HepG2 (cell line): Measurements from ENCODE around the gene CAPN10. TPM values are rescaled to one million over a fixed set of nuclear protein-coding genes. Genes with fewer than 3 reads are reported as not detected.

ENCODE experiments used
- ATAC-seq: fragments of 200-7000 bp; cut with Tn5 transposase; 3 replicates; pipeline ENCODE4 v1.9.1; 2020; ENCODE audit warnings: mild to moderate bottlenecking, moderate library complexity
- BruUV-seq: library from RNA; stranded (reverse); fragments of 400-500 nt; replicated peaks from 2 replicates; lab custom pipeline; 2021; lab: Mats Ljungman, UMichigan
- CTCF ChIA-PET: fragments of 300-600 bp; formaldehyde crosslinking; extraction: SDS; loops from one replicate; lab custom pipeline; 2021; ENCODE audit warnings: low total read pairs, inconsistent platforms, low intra/inter-chr PET ratio; lab: Yijun Ruan, JAX
- POLR2A ChIA-PET: fragments of 350-600 bp; sonication (Branson Sonifier 250); formaldehyde crosslinking; loops from one replicate; lab custom pipeline; 2020; ENCODE audit warnings: antibody characterized with exemption, inconsistent platforms; lab: Yijun Ruan, JAX
- DNase-seq: peaks from one replicate; pipeline ENCODE4 v3.0.0-alpha.2; 2015; ENCODE audit warnings: low spot score
- FAIRE-seq: peaks from 3 replicates; lab custom pipeline; 2011; peaks lifted over from hg19 to GRCh38; lab: Jason Lieb, UNC
- H2AFZ ChIP-seq: one replicate; pipeline ENCODE4 v1.6.1; 2011; ENCODE audit warnings: low read length, inconsistent platforms
- H3K27ac ChIP-seq: fragments of 300-600 bp; 3 replicates; pipeline ENCODE4 v1.8.0; 2011; ENCODE audit warnings: mixed run types, mild to moderate bottlenecking, mixed read lengths, low read length, inconsistent platforms; ENCODE audit not compliant: insufficient read depth; ENCODE audit errors: extremely low read length
- H3K27me3 ChIP-seq, 2 experiments: fragments of 200-600 bp in 1 of 2; 2 replicates in 1 of 2; 3 replicates in 1 of 2; pipeline versions ENCODE4 v1.6.0 to v1.8.0; 2011; ENCODE audit warnings: low read length in 2 of 2, mild to moderate bottlenecking in 2 of 2, moderate library complexity in 2 of 2, inconsistent platforms in 1 of 2; ENCODE audit not compliant: insufficient read depth in 2 of 2, control insufficient read depth in 1 of 2
- H3K36me3 ChIP-seq, 2 experiments: fragments of 200-600 bp in 1 of 2; replicated peaks in 1 of 2; 2 replicates in 1 of 2; 3 replicates in 1 of 2; pipeline versions ENCODE4 v1.5.1 to v1.8.0; 2011; ENCODE audit warnings: low read length in 2 of 2, inconsistent platforms in 1 of 2; ENCODE audit not compliant: insufficient read depth in 2 of 2, control insufficient read depth in 1 of 2
- H3K4me1 ChIP-seq: 2 replicates; pipeline ENCODE4 v1.5.1; 2012; ENCODE audit warnings: low read length, inconsistent platforms; ENCODE audit not compliant: insufficient read depth
- H3K4me2 ChIP-seq: 2 replicates; pipeline ENCODE4 v1.6.0; 2011; ENCODE audit warnings: low read depth, low read length, inconsistent platforms
- H3K4me3 ChIP-seq, 3 experiments: fragments of 200-600 bp in 1 of 3; sonication (generic), shearing (Covaris generic) in 1 of 3; replicated peaks in 1 of 3; 2 replicates each; pipeline ENCODE4 v1.5.1; 2011 to 2016; ENCODE audit warnings: low read length in 3 of 3, inconsistent platforms in 2 of 3, low read depth in 2 of 3, mild to moderate bottlenecking in 2 of 3, control low read depth in 1 of 3, mixed read lengths in 1 of 3; ENCODE audit not compliant: insufficient read depth in 1 of 3
- H3K79me2 ChIP-seq: one replicate; pipeline ENCODE4 v1.6.1; 2011; ENCODE audit warnings: low read length, inconsistent platforms; ENCODE audit not compliant: insufficient read depth
- H3K9ac ChIP-seq: 2 replicates; pipeline ENCODE4 v1.6.0; 2011; ENCODE audit warnings: mild to moderate bottlenecking, low read depth, low read length, inconsistent platforms; ENCODE audit not compliant: insufficient read depth
- H3K9me3 ChIP-seq: 2 replicates; pipeline ENCODE4 v1.5.1; 2012; ENCODE audit warnings: mild to moderate bottlenecking, low read length
- H4K20me1 ChIP-seq: 2 replicates; pipeline ENCODE4 v1.6.0; 2011; ENCODE audit warnings: inconsistent platforms, mild to moderate bottlenecking, low read length, moderate library complexity; ENCODE audit not compliant: insufficient read depth
- ATF6 ChIP-seq: sonication (generic); formaldehyde crosslinking; conservative IDR thresholded peaks from 2 replicates; pipeline ENCODE4 v1.4.0; 2020; ENCODE audit warnings: missing genetic modification reagents
- DNMT3B ChIP-seq: conservative IDR thresholded peaks from 2 replicates; pipeline ENCODE4 v1.6.1; 2016; ENCODE audit warnings: missing biosample characterization, control low read depth
- FOXK1 ChIP-seq: sonication (generic); formaldehyde crosslinking; IDR thresholded peaks from 2 replicates; pipeline ENCODE4 v1.4.0; 2020; ENCODE audit warnings: low read depth, missing genetic modification reagents, borderline replicate concordance
- HHEX ChIP-seq: IDR thresholded peaks from 2 replicates; pipeline ENCODE4 v1.6.1; 2016; ENCODE audit warnings: control low read depth
- IKZF5 ChIP-seq: IDR thresholded peaks from 2 replicates; pipeline ENCODE4 v1.6.1; 2018; ENCODE audit warnings: missing genetic modification reagents, mild to moderate bottlenecking, missing compliant biosample characterization
- KDM3A ChIP-seq: IDR thresholded peaks from 2 replicates; pipeline ENCODE4 v1.6.1; 2018; ENCODE audit warnings: low read depth, missing compliant biosample characterization
- PHF8 ChIP-seq: sonication (generic); formaldehyde crosslinking; IDR thresholded peaks from 2 replicates; pipeline ENCODE4 v1.5.0; 2020; ENCODE audit warnings: missing genetic modification reagents
- RAD21 ChIP-seq: fragments of 450-650 bp; formaldehyde crosslinking; IDR thresholded peaks from 2 replicates; pipeline ENCODE4 v1.5.0; 2020; ENCODE audit warnings: mild to moderate bottlenecking
- TCF7 ChIP-seq: sonication (generic); IDR thresholded peaks from 2 replicates; pipeline ENCODE4 v1.6.1; 2016; ENCODE audit warnings: antibody characterized with exemption, low read depth
- ZNF451 ChIP-seq: sonication (generic); formaldehyde crosslinking; IDR thresholded peaks from 2 replicates; pipeline ENCODE4 v1.5.0; 2020; ENCODE audit warnings: mild to moderate bottlenecking, missing genetic modification reagents
- ZNF768 ChIP-seq: sonication (generic); formaldehyde crosslinking; IDR thresholded peaks from 2 replicates; pipeline ENCODE4 v1.4.0; 2020; ENCODE audit warnings: missing genetic modification reagents
- WGBS: methylation state at CpG from one replicate; pipeline ENCODE4 v1.1.6; 2017; ENCODE audit warnings: low lambda C conversion rate; 5-methylcytosine and 5-hydroxymethylcytosine counted together
- in situ Hi-C: cut with HindIII; loops from 2 replicates; pipeline ENCODE4 v1.10.0; 2017; ENCODE audit warnings: low pct_unique_long_range_greater_than_20kb; ENCODE audit not compliant: extremely low pct_ligation_motif_present
- intact Hi-C: fragments of 100-400 bp; cut with micrococcal nuclease; formaldehyde crosslinking; loops from one replicate; pipeline ENCODE4 v1.10.0; 2022; ENCODE audit not compliant: unreplicated experiment
- polyA plus RNA-seq, 8 experiments: library from polyadenylated mRNA; depleted of rRNA in 3 of 8; stranded (reverse) in 7 of 8; unstranded in 1 of 8; fragments of >200 nt; fragmentation: Illumina TruSeq in 4 of 8; extraction: Trizol in 4 of 8; gene quantifications; 2 replicates each; pipeline versions ENCODE4 v1.2.1 to v1.2.3, GENCODE V29; 2011 to 2016; ENCODE audit warnings: low read depth in 4 of 8, missing spikeins in 1 of 8, mixed read lengths in 1 of 8; ENCODE audit not compliant: insufficient read depth in 1 of 8
- total RNA-seq, 5 experiments: library from RNA; depleted of rRNA; stranded (reverse); fragments of >200 nt; fragmentation: Illumina TruSeq; extraction: Trizol; gene quantifications; 2 replicates each; pipeline ENCODE4 v1.2.3, GENCODE V29; 2016; ENCODE audit warnings: low read depth in 1 of 5
- TF ChIP-seq, protein P1 (sequence below): sonication (generic); formaldehyde crosslinking; IDR thresholded peaks from 2 replicates; pipeline ENCODE4 v1.5.1; 2020; ENCODE audit warnings: mild to moderate bottlenecking, missing genetic modification reagents
- TF ChIP-seq, protein P2 (sequence below): sonication (generic); formaldehyde crosslinking; IDR thresholded peaks from 2 replicates; pipeline ENCODE4 v1.4.0; 2020; ENCODE audit warnings: missing genetic modification reagents, low read depth, mild to moderate bottlenecking, borderline replicate concordance

CAPN10 gene
- total and polyA plus RNA-seq, 2 of the 13 experiments (the other 11 are each of a cell fraction or from before 2014, with no cell fraction given) = 27.6 to 32.4 TPM

- FAIRE-seq = peak; percentile 64
- Histone ChIP-seq H3K27me3 (no peaks in the 10 kb centered on the region), H3K4me3 (peak overlapping the region; percentile 66 to 74 (median 68)), H3K4me2 (peak overlapping the region; percentile 91), H2AFZ (no peak overlapping the region), H3K9ac (peak overlapping the region; percentile 78), H3K79me2 (peaks cover 47% of the 10 kb centered on the region), H4K20me1 (0 out of 2 replicates have a peak, but pooled peaks cover 7% of the 10 kb centered on the region), H3K27ac (peak overlapping the region; percentile 91), H3K9me3 (no peaks in the 10 kb centered on the region), H3K4me1 (peaks cover 77% of the 10 kb centered on the region), H3K36me3 (no peaks in the 10 kb centered on the region)
- in situ Hi-C loops = no loop called here
- peak; percentile 71 for DNase-seq
- intact Hi-C loops = loop anchor here (1.0 to 10.0 kb wide), 2 partner anchors 19 to 230 kb away; partner anchors contain the start of gene CAPN10
- peak; percentile 62 for ATAC-seq
- WGBS = 52% methylated on average over 15 of the region's 19 CpGs
- ChIA-PET POLR2A (interaction anchor here (0.6 to 9.7 kb wide), 16 partner anchors 8 to 131 kb away, joined by 3 to 147 read pairs (median 4); partner anchors contain the start of genes CAPN10, DUSP28, GPR35 and RNPEPL1), CTCF (interaction anchor here (0.9 to 1.6 kb wide), 4 partner anchors 18 to 39 kb away, joined by 3 to 7 read pairs (median 4); partner anchors contain the start of genes CAPN10 and GPR35)
- BruUV-seq = no TSS peak
- TF ChIP-seq ZNF768 (CRISPR knock-in tag) (peak; percentile 47; the same call in 1 of the 2 replicates), RAD21 (CRISPR knock-in tag) (0 out of 2 replicates have a peak, but pooled peaks have one; percentile 20), ZNF451 (CRISPR knock-in tag) (no peak), DNMT3B (CRISPR knock-in tag) (0 out of 2 replicates have a peak, but pooled peaks have one; percentile 37), PHF8 (CRISPR knock-in tag) (peak; percentile 87), HHEX (CRISPR knock-in tag) (no peak), KDM3A (CRISPR knock-in tag) (peak; percentile 21; the same call in 1 of the 2 replicates), ATF6 (CRISPR knock-in tag) (no peak), IKZF5 (CRISPR knock-in tag) (no peak), FOXK1 (CRISPR knock-in tag) (no peak), TCF7 (no peak)
- TF ChIP-seq, protein P1, sequence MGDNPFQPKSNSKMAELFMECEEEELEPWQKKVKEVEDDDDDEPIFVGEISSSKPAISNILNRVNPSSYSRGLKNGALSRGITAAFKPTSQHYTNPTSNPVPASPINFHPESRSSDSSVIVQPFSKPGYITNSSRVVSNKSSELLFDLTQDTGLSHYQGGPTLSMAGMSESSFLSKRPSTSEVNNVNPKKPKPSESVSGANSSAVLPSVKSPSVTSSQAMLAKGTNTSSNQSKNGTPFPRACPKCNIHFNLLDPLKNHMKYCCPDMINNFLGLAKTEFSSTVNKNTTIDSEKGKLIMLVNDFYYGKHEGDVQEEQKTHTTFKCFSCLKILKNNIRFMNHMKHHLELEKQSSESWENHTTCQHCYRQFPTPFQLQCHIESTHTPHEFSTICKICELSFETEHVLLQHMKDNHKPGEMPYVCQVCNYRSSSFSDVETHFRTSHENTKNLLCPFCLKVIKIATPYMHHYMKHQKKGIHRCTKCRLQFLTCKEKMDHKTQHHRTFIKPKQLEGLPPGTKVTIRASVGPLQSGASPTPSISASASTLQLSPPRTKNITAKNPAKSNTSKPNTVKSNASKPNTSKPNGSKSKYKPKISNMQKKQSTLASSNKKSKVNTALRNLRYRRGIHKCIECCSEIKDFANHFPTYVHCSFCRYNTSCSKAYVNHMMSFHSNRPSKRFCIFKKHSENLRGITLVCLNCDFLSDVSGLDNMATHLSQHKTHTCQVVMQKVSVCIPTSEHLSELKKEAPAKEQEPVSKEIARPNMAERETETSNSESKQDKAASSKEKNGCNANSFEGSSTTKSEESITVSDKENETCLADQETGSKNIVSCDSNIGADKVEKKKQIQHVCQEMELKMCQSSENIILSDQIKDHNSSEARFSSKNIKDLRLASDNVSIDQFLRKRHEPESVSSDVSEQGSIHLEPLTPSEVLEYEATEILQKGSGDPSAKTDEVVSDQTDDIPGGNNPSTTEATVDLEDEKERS (CRISPR knock-in tag) = no peak; the same call in 1 of the 2 replicates
- TF ChIP-seq, protein P2, sequence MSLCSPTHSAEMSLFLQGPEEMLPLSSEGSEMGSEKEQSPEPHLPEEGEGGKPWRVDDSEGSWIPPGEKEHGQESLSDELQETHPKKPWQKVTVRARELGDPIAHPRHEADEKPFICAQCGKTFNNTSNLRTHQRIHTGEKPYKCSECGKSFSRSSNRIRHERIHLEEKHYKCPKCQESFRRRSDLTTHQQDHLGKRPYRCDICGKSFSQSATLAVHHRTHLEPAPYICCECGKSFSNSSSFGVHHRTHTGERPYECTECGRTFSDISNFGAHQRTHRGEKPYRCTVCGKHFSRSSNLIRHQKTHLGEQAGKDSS (CRISPR knock-in tag) = peak; percentile 88
Measured at GRCh38 chr2:240604939-240605716, 18.6 kb downstream of the CAPN10 start.
